Ishikawa (cell line): ENCODE results near the gene DNAJC18.

ENCODE experiments used
- CEBPB ChIP-seq: IDR thresholded peaks from 2 replicates; pipeline ENCODE4 v1.6.1; 2012
- CREB1 ChIP-seq: IDR thresholded peaks from 2 replicates; pipeline ENCODE4 v1.6.1; 2012; ENCODE audit warnings: low read depth
- EGR1 ChIP-seq: IDR thresholded peaks from 2 replicates; pipeline ENCODE4 v1.6.1; 2012
- EP300 ChIP-seq: IDR thresholded peaks from 2 replicates; pipeline ENCODE4 v1.6.1; 2012; ENCODE audit warnings: borderline replicate concordance
- FOXM1 ChIP-seq: IDR thresholded peaks from 2 replicates; pipeline ENCODE4 v1.6.1; 2012; ENCODE audit warnings: low read depth, borderline replicate concordance
- NFIC ChIP-seq: IDR thresholded peaks from 2 replicates; pipeline ENCODE4 v1.6.1; 2012
- RAD21 ChIP-seq: IDR thresholded peaks from 2 replicates; pipeline ENCODE4 v1.6.1; 2012; ENCODE audit warnings: low read depth
- REST ChIP-seq: IDR thresholded peaks from 2 replicates; pipeline ENCODE4 v1.6.1; 2012; ENCODE audit warnings: low read depth, mild to moderate bottlenecking
- TAF1 ChIP-seq: IDR thresholded peaks from 2 replicates; pipeline ENCODE4 v1.6.1; 2012; ENCODE audit warnings: low read depth, mild to moderate bottlenecking
- USF1 ChIP-seq: IDR thresholded peaks from 2 replicates; pipeline ENCODE4 v1.6.1; 2012
- YY1 ChIP-seq: IDR thresholded peaks from 2 replicates; pipeline ENCODE4 v1.6.1; 2012; ENCODE audit warnings: low read depth
- TF ChIP-seq, protein P1 (sequence below): IDR thresholded peaks from 2 replicates; pipeline ENCODE4 v1.6.1; 2012

GRCh38 chr5:139391570-139392323 is 47.6 kb downstream of the DNAJC18 start:
- TF ChIP-seq TAF1 (no peak), EP300 (no peak), CEBPB (no peak), RAD21 (no peak), FOXM1 (no peak), YY1 (no peak), REST (no peak), NFIC (no peak), EGR1 (no peak), CREB1 (no peak), USF1 (no peak)
- TF ChIP-seq, protein P1, sequence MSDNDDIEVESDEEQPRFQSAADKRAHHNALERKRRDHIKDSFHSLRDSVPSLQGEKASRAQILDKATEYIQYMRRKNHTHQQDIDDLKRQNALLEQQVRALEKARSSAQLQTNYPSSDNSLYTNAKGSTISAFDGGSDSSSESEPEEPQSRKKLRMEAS, result no peak
